ENCODE data around the gene TTC27.
A peak's percentile ranks its signal among the peaks of the same experiment; 100 is the strongest.

TTC27 gene

GRCh38 chr2:32671885-32672533 lies 44.2 kb downstream of the TTC27 start:
- DNase-seq, result no peak

- no peak for DNase-seq
These were observed 51.0 kb downstream of the TTC27 start for GRCh38 chr2:32678825-32679224.

DNA sequence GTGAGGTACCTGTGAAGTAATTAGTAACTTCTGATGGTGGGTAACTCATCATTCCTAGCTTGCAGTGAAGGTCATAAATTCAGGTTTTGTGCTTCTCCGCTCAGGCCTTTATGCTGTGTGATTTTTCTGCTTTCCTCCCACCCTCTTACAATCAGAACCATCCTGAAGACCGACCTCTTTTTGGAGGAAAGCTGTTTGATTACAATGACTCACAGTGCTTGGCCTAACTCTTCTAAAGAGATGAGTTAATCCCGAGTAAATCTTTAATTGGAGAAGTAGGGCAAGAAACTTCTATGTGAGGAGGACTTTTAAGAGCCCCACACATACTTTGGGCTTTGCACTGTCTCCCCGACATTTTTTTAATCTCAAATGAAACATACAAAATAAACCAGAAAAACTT lies 53.1 kb downstream of the TTC27 start:
- no peak for DNase-seq

DNA sequence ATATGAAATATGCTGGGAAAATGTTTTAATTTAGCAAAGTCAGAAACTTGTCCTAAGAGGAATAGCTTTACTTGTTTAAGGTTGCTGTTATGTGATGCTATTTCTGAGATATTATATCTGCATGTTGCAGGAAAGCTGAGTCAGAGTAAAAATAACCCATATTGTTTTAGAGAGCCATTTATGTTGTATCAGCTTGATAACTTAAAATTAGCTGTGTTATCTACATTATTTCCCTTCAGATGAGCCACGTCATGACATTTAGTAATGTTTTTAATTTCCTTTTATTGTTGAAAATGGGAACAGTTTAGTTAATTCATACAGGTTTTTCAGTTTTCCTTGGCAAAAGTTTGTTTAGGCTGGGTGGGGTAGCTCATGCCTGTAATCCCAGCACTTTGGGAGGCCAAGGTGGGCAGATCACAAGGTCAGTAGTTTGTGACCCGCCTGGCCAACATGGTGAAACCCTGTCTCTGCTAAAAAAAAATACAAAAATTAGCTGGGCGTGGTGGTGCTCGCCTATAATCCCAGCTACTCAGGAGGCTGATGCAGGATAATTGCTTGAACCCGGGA lies 55.8 kb downstream of the TTC27 start:
- DNase-seq, result no peak

DNA sequence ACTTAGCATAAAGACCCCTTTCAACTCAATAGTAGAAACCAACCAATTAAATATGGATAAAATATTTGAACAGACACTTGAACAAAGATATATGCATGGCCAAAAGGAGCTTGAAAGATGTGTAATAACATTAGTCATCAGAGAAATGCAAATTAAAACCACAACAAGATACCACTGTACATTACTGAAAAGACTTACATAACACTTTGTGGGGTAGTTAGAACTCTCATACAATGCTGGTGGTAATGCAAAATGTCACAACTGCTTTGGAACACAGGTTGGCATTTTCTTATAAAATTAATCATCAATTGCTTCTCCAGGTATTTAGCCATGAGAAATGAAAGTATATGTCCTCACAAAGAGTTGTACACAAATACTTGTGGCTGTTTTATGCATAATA lies 60.7 kb downstream of the TTC27 start:
- DNase-seq, result no peak

GRCh38 chr2:32691678-32692077 lies 63.8 kb downstream of the TTC27 start:
- DNase-seq, result no peak

- DNase-seq, result no peak
These were observed 68.6 kb downstream of the TTC27 start for GRCh38 chr2:32696439-32696838.

- DNase-seq, result no peak
These were observed 69.3 kb downstream of the TTC27 start for GRCh38 chr2:32697156-32697555.

DNA sequence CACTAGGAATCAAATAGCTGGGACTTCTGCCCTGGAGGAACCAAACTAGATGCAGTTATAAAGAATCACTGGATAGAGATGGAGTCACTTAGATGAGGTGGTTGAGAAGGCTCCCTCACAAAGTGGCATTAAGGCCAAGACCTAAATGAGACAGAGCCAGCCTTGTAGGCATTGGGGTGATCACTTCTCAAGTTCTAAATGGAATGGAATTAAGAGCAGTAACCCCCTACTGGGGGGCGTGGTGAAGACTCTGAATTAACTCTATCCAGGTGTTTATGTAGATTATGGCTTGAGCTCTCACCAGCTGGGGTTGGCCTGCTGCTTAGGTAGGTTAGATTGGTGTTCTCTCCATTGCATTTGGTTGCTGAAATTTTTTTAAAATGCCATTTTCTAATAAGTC lies 71.3 kb downstream of the TTC27 start:
- no peak for DNase-seq

DNA sequence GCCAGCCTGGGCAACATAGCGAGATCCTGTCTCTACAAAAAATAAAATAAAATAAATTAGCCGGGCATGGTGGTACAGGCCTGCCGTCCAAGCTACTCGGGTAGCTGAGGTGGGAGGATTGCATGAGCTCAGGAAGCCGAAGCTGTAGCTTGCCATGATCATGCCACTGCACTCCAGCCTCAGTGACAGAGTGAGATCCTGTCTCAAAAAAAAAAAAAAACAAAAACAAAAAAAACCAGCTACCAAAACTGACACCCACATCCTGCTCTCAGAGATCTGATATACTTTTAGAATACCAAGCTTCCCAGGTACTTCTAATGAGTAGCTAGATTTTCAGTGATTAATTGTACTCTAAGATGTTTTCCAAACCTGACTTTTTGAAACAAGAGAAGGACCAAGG lies 74.0 kb downstream of the TTC27 start:
- DNase-seq, result no peak

DNA sequence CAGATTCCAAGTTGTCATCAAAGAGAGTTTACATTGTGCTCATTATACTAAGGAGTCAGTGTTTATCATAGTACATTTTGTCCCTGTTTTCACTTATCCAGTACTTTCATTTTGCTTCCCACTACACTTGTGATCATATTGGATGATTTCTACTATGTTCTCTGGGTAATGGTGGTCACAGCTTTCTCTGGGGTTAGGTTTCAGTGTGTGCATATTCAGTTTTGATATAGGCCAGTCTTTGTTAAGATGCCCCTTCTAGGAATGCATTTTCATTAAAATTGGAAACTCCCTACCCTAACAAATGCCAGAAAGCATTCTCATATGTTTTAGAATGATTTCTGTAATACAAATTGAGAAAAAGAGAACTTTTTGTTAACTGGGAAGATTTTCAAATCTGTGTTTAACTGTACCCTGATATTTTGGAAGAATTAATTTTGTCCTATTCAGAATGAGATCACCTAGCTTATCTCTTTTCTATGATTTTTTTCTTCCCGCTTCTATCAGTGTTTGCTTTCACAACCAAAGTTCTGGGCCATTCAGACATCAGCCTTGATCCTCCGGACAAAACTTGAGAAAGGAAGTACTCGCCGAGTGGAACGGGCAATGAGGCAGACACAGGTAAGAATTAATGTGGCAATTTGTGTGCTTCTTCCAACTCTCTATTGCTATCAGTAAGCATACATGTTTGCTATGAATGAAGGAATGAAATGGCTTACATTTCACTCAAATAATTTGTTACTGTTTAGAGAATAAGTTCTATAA lies 74.6 kb downstream of the TTC27 start:
- no peak for DNase-seq

DNA sequence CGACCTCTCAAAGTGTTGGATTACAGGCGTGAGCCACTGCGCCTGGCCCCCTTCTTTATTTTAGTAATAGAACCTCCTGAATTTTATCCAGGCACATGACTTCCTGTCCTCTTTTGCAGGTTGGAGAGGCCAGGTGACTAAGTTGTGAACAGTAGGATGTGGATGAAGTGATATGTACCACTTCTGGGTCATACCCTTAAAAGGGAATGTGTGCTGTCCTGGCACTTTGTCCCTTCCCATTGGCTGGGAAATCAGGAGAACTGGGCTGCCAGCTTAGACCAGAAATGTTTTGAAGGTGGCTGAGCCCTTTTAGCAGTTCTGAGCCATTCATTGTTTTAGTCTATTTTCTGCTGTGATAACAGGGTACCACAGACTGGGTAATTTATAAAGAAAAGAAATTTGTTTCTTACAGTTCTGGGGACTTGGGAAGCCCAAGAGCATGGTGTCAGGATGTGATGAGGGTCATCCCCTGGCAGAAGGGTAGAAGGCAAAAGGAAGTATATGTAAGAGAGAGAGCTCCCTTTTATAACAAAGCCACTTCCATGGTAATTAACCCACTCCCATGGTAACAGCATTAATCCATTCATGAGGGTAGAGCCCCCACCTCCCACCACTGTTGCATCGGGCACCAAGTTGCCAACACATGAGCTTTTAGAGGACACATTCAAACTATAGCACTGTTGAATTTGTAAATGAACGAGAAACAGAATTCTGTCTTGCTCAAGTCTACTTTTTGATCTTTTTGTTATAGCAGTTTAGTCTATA lies 79.1 kb downstream of the TTC27 start:
- DNase-seq, result no peak

GRCh38 chr2:32711219-32711618 lies 83.4 kb downstream of the TTC27 start:
- DNase-seq, result no peak

GRCh38 chr2:32711908-32712501 lies 84.2 kb downstream of the TTC27 start:
- no peak for DNase-seq

DNA sequence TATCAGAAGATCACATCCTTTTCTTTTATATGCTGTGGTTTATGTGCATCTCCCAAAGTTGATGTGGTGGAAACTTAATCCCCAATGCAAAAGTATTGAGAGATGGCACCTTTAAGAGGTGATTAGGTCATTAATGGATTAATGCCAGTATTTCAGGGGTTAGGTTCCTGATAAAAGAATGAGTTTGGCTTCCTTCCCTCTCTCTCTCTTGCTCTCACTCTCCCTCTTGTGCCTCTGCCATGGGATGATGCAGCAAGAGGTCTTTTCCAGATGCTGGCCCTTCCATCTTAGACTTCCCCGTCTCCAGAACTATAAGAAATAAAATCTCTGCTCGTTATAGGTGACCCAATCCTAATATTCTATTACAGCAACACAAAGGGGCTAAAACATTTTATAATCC lies 85.0 kb downstream of the TTC27 start:
- peak; percentile 24 for DNase-seq

GRCh38 chr2:32714521-32714920 lies 86.7 kb downstream of the TTC27 start:
- no peak for DNase-seq

GRCh38 chr2:32715391-32715841 lies 87.6 kb downstream of the TTC27 start:
- peak; percentile 66 for DNase-seq

DNA sequence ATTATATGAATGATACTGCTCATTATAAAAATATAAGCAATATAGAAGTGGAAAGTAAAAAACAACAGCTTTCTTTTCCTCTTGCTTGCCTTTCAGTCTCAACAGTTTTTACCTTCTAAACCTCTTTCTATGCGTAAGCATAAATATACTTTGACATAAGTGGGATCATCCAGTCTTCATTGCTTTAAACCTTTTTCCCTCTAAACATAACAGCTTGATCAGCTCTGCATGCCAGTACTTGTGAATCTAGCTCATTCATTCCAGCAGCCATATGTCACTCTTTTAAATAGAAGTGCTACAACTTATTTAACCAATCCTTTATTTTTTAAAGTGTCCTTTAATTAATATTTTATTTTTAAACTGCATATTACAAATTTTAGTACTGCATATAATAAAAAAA lies 88.1 kb downstream of the TTC27 start:
- DNase-seq, result peak; percentile 77

GRCh38 chr2:32716598-32716997 lies 88.7 kb downstream of the TTC27 start:
- no peak for DNase-seq

GRCh38 chr2:32718752-32719151 lies 90.9 kb downstream of the TTC27 start:
- DNase-seq, result no peak

GRCh38 chr2:32719430-32719829 lies 91.6 kb downstream of the TTC27 start:
- DNase-seq, result no peak

GRCh38 chr2:32719933-32720716 lies 92.3 kb downstream of the TTC27 start:
- no peak for DNase-seq
